Stimulated activated naive B cell treated with anti-CD40 and anti-IgM and Interleukin-4, amounts not matched to agents 10 μg/mL and 1 μg/mL and 100 μg/mL, for 72 hours (primary cell): ENCODE data around the gene TSNAXIP1.
A peak's percentile ranks its signal among the peaks of the same experiment; 100 is the strongest.

Source experiments
- ATAC-seq, 2 donors: fragments of 150-1000 bp; cut with Tn5 transposase; replicated peaks; 2 replicates each; pipeline ENCODE4 v1.10.0; 2021; ENCODE audit warnings: moderate library complexity in 1 of 2
- DNase-seq: peaks from one replicate; pipeline ENCODE4 v3.0.0; 2021
- H3K27ac Mint-ChIP-seq: one replicate; pipeline ENCODE4 v1.8.0; 2022; ENCODE audit warnings: mild to moderate bottlenecking, mixed read lengths
- H3K27me3 Mint-ChIP-seq, 2 donors: one replicate each; pipeline ENCODE4 v1.8.0; 2022; ENCODE audit warnings: mixed read lengths in 2 of 2
- H3K36me3 Mint-ChIP-seq, 2 donors: one replicate each; pipeline ENCODE4 v1.8.0; 2022; ENCODE audit warnings: mixed read lengths in 2 of 2, mild to moderate bottlenecking in 1 of 2
- H3K4me1 Mint-ChIP-seq, 2 donors: one replicate each; pipeline ENCODE4 v1.8.0; 2022; ENCODE audit warnings: mixed read lengths in 2 of 2, mild to moderate bottlenecking in 1 of 2
- H3K4me3 Mint-ChIP-seq, 2 donors: one replicate each; pipeline ENCODE4 v1.8.0; 2022; ENCODE audit warnings: mild to moderate bottlenecking in 2 of 2, mixed read lengths in 2 of 2, moderate library complexity in 1 of 2
- H3K9me3 Mint-ChIP-seq, 2 donors: one replicate each; pipeline ENCODE4 v1.8.0; 2022; ENCODE audit warnings: mixed read lengths in 2 of 2, mild to moderate bottlenecking in 1 of 2

The TSNAXIP1 gene

GRCh38 chr16:67806428-67807147 lies at the start of gene TSNAXIP1, which contains the start of gene RANBP10:
TSNAXIP1 (plus strand) TSS chr16:67806889; CDS start chr16:67807150, 261 bp downstream.
RANBP10 (minus strand) TSS chr16:67806560; CDS start chr16:67806536, 24 bp downstream.
- Mint-ChIP-seq H3K9me3 (peaks cover 0 to 1% of the 10 kb centered on the region in 2 donors), H3K4me1 (peaks cover 27 to 40% of the 10 kb centered on the region in 2 donors), H3K4me3 (peak within 1 kb of the TSS; percentile 95 to 97), H3K27ac (peak within 1 kb of the TSS; percentile 96), H3K36me3 (peaks cover 14 to 22% of the 10 kb centered on the region in 2 donors), H3K27me3 (no peaks in the 10 kb centered on the region)
- DNase-seq: peak; percentile 98
- ATAC-seq: peak; percentile 90 to 91

DNA sequence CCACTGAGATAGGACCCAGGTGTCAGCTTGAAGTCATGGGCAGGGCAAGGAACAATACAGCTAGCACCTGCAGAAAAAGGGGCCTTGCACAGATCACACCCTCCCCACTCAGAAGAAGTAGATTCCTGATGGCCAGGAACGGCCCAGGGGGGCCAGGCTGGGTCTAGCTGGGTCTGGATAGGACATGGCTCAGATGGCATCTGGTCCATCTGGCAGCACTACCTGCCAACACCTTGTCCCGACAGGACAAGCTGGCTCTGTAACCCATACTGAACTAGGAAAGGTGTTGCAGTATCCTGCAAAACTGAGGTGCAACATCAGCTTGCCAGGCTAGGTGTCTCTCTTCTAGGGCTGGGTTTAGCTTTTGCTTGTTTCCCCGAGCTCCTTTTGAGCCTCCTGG lies 48.7 kb upstream of the TSNAXIP1 start:
- H3K4me1 Mint-ChIP-seq: peaks cover 27 to 34% of the 10 kb centered on the region in 2 donors
- no peaks in the 10 kb centered on the region for H3K27me3 Mint-ChIP-seq
- no peaks in the 10 kb centered on the region for H3K9me3 Mint-ChIP-seq
- H3K4me3 Mint-ChIP-seq: no peak overlapping the region
- no peak for ATAC-seq
- DNase-seq: no peak
- H3K27ac Mint-ChIP-seq: no peak overlapping the region
- peaks cover 30 to 50% of the 10 kb centered on the region in 2 donors for H3K36me3 Mint-ChIP-seq

DNA sequence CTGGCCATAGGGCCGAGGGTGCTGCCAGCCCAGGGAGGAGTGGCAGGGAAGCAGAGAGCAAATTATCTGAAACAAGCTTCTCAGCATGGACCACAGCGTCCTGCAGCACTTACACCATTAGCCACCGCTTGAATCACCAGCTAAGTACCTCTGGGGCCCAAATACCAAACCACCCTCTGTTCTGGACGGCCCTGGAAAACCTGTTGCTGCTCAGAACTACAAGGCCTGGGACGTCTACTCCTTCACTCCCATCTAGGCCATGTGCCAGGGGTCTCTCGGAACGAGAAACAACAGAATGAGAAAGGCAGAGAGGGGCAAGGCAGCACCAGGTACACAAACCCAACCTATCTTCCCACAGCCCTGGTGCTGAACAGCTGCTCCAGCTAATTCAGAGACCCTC lies 47.7 kb upstream of the TSNAXIP1 start:
- no peak overlapping the region for H3K27ac Mint-ChIP-seq
- H3K9me3 Mint-ChIP-seq: no peaks in the 10 kb centered on the region
- DNase-seq (no peak), ATAC-seq (no peak)
- H3K4me3 Mint-ChIP-seq: no peak overlapping the region
- no peaks in the 10 kb centered on the region for H3K27me3 Mint-ChIP-seq
- peaks cover 26 to 44% of the 10 kb centered on the region in 2 donors for H3K36me3 Mint-ChIP-seq
- H3K4me1 Mint-ChIP-seq: peaks cover 27 to 37% of the 10 kb centered on the region in 2 donors

DNA sequence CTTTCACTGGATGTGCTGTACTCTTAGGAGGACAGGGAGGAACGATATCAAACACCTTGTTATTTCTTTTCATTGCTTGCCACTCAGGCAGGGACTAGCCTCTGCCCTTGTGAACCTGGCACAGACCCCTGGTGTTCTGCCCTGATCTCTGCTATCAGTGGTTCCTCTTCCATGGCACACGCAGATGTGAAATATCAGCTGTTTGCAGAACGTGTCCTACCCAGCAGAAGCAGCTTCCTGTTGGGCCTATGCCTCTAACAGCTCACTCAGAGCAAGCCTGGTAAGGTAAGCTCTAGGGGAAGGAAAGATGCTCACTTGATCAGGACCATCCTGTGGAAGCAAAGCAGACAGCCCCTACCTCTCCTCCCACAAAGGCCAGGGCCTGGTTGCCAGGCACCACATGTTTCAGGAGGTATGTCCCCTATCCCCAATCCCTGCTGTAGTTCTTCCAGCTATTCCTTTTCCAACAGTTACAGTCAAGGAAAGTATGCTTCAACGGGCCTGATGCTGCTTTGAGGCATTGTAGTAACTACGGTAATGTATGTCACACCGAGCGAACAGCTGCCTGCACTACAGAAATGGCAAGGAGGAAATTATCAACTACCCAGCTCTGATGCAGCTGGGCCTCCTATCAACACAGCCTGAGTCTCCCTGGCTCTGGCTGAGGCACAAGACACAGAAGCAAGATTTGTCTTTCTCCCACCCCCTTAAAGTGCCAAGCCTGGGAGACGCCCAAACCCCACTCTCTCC lies 46.3 kb upstream of the TSNAXIP1 start:
- H3K4me1 Mint-ChIP-seq: peaks cover 24 to 37% of the 10 kb centered on the region in 2 donors
- no peak overlapping the region for H3K4me3 Mint-ChIP-seq
- DNase-seq (no peak), ATAC-seq (peak; percentile 31 to 60)
- H3K36me3 Mint-ChIP-seq: peaks cover 23 to 34% of the 10 kb centered on the region in 2 donors
- H3K27me3 Mint-ChIP-seq: no peaks in the 10 kb centered on the region
- H3K9me3 Mint-ChIP-seq: no peaks in the 10 kb centered on the region
- H3K27ac Mint-ChIP-seq: peak overlapping the region; percentile 69

GRCh38 chr16:67760956-67761230 lies 45.8 kb upstream of the TSNAXIP1 start:
- Mint-ChIP-seq H3K27me3 (no peaks in the 10 kb centered on the region), H3K4me1 (peaks cover 21 to 33% of the 10 kb centered on the region in 2 donors), H3K36me3 (peaks cover 24 to 34% of the 10 kb centered on the region in 2 donors), H3K9me3 (no peaks in the 10 kb centered on the region), H3K27ac (peak overlapping the region; percentile 57), H3K4me3 (no peak overlapping the region)
- ATAC-seq (no peak), DNase-seq (no peak)

- no peak for ATAC-seq
- Mint-ChIP-seq H3K4me3 (no peak overlapping the region), H3K27ac (no peak overlapping the region), H3K27me3 (no peaks in the 10 kb centered on the region), H3K9me3 (no peaks in the 10 kb centered on the region), H3K4me1 (peaks cover 19 to 30% of the 10 kb centered on the region in 2 donors), H3K36me3 (peaks cover 24 to 42% of the 10 kb centered on the region in 2 donors)
- DNase-seq: no peak
Observed at GRCh38 chr16:67761924-67762323, 44.8 kb upstream of the TSNAXIP1 start.

- H3K27ac Mint-ChIP-seq: no peak overlapping the region
- no peak for ATAC-seq
- no peak overlapping the region for H3K4me3 Mint-ChIP-seq
Observed at GRCh38 chr16:67762385-67762784, 44.3 kb upstream of the TSNAXIP1 start.

GRCh38 chr16:67763066-67763465 lies 43.6 kb upstream of the TSNAXIP1 start:
- peaks cover 19 to 30% of the 10 kb centered on the region in 2 donors for H3K4me1 Mint-ChIP-seq
- no peak for DNase-seq
- H3K9me3 Mint-ChIP-seq: no peaks in the 10 kb centered on the region
- no peak overlapping the region for H3K4me3 Mint-ChIP-seq
- peaks cover 19 to 44% of the 10 kb centered on the region in 2 donors for H3K36me3 Mint-ChIP-seq
- no peak for ATAC-seq
- no peaks in the 10 kb centered on the region for H3K27me3 Mint-ChIP-seq
- peak overlapping the region; percentile 48 for H3K27ac Mint-ChIP-seq

More at GRCh38 chr16:67762385-67762784, 44.3 kb upstream of the TSNAXIP1 start:
- Mint-ChIP-seq H3K36me3 (peaks cover 21 to 44% of the 10 kb centered on the region in 2 donors), H3K27me3 (no peaks in the 10 kb centered on the region), H3K9me3 (no peaks in the 10 kb centered on the region), H3K4me1 (peaks cover 19 to 30% of the 10 kb centered on the region in 2 donors)
- DNase-seq: no peak

DNA sequence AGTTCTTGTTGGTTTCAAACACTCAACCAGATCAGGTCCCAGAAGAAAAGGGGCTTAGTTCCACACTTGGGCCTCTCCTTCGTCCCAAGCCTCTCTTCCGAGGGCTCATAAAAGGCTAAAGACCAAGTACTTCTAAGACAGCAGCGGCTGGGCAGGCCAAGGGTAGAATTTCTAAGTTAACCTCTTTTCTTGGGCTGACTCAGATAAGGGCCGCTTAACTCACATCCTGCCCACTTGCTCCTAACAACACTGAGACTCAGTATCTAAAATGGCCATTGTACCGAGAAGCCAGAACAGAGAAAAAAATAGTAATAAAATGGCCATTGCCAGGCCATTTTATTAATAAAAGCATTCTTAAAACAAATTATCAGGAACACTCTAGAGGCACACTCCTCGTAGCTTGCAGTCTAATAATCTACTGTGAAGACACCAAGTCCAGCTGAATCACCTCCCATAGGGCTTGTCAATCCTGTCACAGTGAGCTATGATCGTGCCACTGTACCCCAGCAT lies 42.5 kb upstream of the TSNAXIP1 start:
- no peak overlapping the region for H3K4me3 Mint-ChIP-seq
- no peaks in the 10 kb centered on the region for H3K27me3 Mint-ChIP-seq
- peaks cover 19 to 28% of the 10 kb centered on the region in 2 donors for H3K4me1 Mint-ChIP-seq
- ATAC-seq (no peak), DNase-seq (no peak)
- peaks cover 18 to 34% of the 10 kb centered on the region in 2 donors for H3K36me3 Mint-ChIP-seq
- H3K27ac Mint-ChIP-seq: no peak overlapping the region
- H3K9me3 Mint-ChIP-seq: no peaks in the 10 kb centered on the region

GRCh38 chr16:67766291-67766690 lies 40.4 kb upstream of the TSNAXIP1 start:
- Mint-ChIP-seq H3K4me3 (no peak overlapping the region), H3K36me3 (peaks cover 24 to 36% of the 10 kb centered on the region in 2 donors), H3K27me3 (no peaks in the 10 kb centered on the region), H3K9me3 (no peaks in the 10 kb centered on the region), H3K27ac (no peak overlapping the region), H3K4me1 (peaks cover 7 to 10% of the 10 kb centered on the region in 2 donors)
- ATAC-seq (no peak), DNase-seq (no peak)

- peaks cover 2 to 8% of the 10 kb centered on the region in 2 donors for H3K4me1 Mint-ChIP-seq
- H3K36me3 Mint-ChIP-seq: peaks cover 33 to 46% of the 10 kb centered on the region in 2 donors
- ATAC-seq (no peak), DNase-seq (no peak)
- H3K27me3 Mint-ChIP-seq: no peaks in the 10 kb centered on the region
- no peak overlapping the region for H3K4me3 Mint-ChIP-seq
- no peak overlapping the region for H3K27ac Mint-ChIP-seq
- H3K9me3 Mint-ChIP-seq: no peaks in the 10 kb centered on the region
Observed at GRCh38 chr16:67767953-67768352, 38.7 kb upstream of the TSNAXIP1 start.

DNA sequence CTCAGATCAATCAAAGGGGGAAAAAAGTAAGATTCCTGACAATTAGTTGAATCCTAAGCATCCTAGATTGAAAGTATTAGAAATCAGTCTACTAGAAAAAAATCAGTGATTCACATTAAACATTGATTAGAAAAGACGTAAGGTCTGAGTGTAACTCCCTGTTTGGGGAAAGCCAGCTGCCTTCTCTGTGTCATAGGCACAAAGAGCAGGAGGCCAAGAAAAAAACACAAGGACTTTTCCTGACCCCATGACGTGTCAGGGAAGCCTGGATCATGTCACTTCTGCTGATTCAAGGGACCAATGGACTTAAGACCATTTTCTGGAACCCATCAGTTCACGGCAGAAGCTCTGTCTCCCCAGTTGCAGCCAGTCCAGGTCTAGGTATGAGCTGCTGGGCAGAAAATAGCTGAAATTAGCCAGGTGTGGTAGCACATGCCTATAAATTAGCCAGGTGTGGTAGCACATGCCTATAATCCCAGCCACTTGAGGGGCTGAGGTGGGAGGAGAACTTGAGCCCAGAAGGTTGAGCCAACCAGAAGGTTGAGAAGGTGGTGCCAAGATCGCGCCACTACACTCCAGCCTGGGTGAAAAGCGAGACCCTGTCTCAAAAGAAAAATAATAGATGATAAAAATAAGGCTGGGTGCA lies 36.2 kb upstream of the TSNAXIP1 start:
- H3K27me3 Mint-ChIP-seq: no peaks in the 10 kb centered on the region
- no peak overlapping the region for H3K27ac Mint-ChIP-seq
- no peaks in the 10 kb centered on the region for H3K9me3 Mint-ChIP-seq
- ATAC-seq (no peak), DNase-seq (no peak)
- H3K36me3 Mint-ChIP-seq: peaks cover 33 to 50% of the 10 kb centered on the region in 2 donors
- H3K4me3 Mint-ChIP-seq: no peak overlapping the region
- peaks cover 9 to 23% of the 10 kb centered on the region in 2 donors for H3K4me1 Mint-ChIP-seq

DNA sequence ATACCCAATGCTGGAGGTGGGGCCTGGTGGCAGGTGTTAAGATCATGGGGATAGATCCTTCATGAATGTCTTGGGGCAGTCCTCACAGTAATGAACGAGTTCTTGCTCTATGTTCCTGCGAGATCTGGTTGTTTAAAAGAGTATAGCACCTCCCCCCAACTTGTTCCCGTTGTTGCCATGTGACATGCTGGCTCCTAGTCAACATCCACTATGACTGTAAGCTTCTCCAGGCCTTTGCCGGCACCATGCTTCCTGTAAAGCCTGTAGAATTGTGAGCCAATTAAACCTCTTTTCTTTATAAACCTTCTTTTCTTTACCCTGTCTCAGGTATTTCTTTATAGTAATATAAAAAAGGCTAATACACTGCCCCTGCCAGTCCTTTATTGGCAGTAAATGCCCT lies 33.6 kb upstream of the TSNAXIP1 start:
- no peaks in the 10 kb centered on the region for H3K9me3 Mint-ChIP-seq
- no peak overlapping the region for H3K4me3 Mint-ChIP-seq
- H3K27me3 Mint-ChIP-seq: no peaks in the 10 kb centered on the region
- no peak for ATAC-seq
- H3K4me1 Mint-ChIP-seq: peaks cover 9 to 23% of the 10 kb centered on the region in 2 donors
- no peak for DNase-seq
- H3K27ac Mint-ChIP-seq: no peak overlapping the region
- H3K36me3 Mint-ChIP-seq: peaks cover 33 to 46% of the 10 kb centered on the region in 2 donors
